HG02678 (cell line): ENCODE data around the gene ACAP2.

ENCODE experiments used
- ATAC-seq: cut with Tn5 transposase; IDR thresholded peaks from one replicate; pipeline ENCODE4 v1.9.1; 2021; ENCODE audit warnings: mild to moderate bottlenecking, moderate library complexity; ENCODE audit not compliant: unreplicated experiment

Gene ACAP2

GRCh38 chr3:195263193-195263924 is 179.5 kb downstream of the ACAP2 start:
- no peak for ATAC-seq

GRCh38 chr3:195261925-195262324 is 180.9 kb downstream of the ACAP2 start:
- ATAC-seq, result no peak

GRCh38 chr3:195260280-195260905 is 182.4 kb downstream of the ACAP2 start:
- peak; percentile 3 for ATAC-seq

GRCh38 chr3:195259475-195260279 is 183.1 kb downstream of the ACAP2 start:
- ATAC-seq, result peak; percentile 79

GRCh38 chr3:195259154-195259474 is 183.7 kb downstream of the ACAP2 start:
- ATAC-seq, result peak; percentile 7

GRCh38 chr3:195258449-195259153 is 184.2 kb downstream of the ACAP2 start:
- ATAC-seq, result no peak

GRCh38 chr3:195257454-195258448 is 185.1 kb downstream of the ACAP2 start:
- ATAC-seq, result no peak

GRCh38 chr3:195256639-195257453 is 186.0 kb downstream of the ACAP2 start:
- ATAC-seq, result no peak

GRCh38 chr3:195255571-195256501 is 187.0 kb downstream of the ACAP2 start:
- ATAC-seq, result no peak

GRCh38 chr3:195255176-195255500 is 187.7 kb downstream of the ACAP2 start:
- no peak for ATAC-seq

GRCh38 chr3:195254454-195255175 is 188.2 kb downstream of the ACAP2 start:
- ATAC-seq, result no peak

GRCh38 chr3:195253923-195254432 is 188.8 kb downstream of the ACAP2 start:
- ATAC-seq, result no peak

GRCh38 chr3:195251336-195252065 is 191.3 kb downstream of the ACAP2 start:
- no peak for ATAC-seq

GRCh38 chr3:195250473-195251251 is 192.2 kb downstream of the ACAP2 start:
- peak; percentile 49 for ATAC-seq

- no peak for ATAC-seq
Measured at GRCh38 chr3:195249858-195250464, 192.9 kb downstream of the ACAP2 start.
